Stimulated activated CD8-positive, alpha-beta memory T cell treated with anti-CD3 and anti-CD28 coated beads, Interleukin-12 subunit alpha, Interleukin-12 subunit beta, amount 100 ng/mL, for 1 hour (primary cell): ENCODE data around the gene COBLL1.
"Not testable (repeated sequence)": the region's sequence is repeated elsewhere in the genome, so short reads cannot be mapped to it uniquely, and the experiment has no call there.

Experiments used
- DNase-seq: peaks from one replicate; pipeline ENCODE4 v3.0.0-alpha.2; 2020; ENCODE audit warnings: low read depth

Gene COBLL1

DNA sequence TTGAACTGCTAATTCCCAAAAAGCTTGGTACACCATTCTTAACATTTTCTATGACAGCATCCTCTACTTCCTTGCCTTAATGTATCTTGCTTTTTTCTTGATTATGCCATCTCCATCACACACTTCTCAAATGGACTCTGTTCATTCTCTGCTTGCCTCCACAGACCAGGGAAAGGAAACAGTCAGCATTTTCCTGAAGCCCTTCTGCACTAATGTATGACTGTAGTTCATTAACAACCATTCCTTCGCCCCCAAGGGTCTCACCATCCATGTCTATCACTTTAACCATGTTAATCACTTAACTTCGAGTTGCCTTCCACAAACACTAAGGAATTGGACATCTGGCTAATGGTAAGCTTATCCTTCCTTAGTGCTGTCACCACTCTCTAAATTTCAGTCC, 54.8 kb downstream of the COBLL1 start:
- no peak for DNase-seq

DNA sequence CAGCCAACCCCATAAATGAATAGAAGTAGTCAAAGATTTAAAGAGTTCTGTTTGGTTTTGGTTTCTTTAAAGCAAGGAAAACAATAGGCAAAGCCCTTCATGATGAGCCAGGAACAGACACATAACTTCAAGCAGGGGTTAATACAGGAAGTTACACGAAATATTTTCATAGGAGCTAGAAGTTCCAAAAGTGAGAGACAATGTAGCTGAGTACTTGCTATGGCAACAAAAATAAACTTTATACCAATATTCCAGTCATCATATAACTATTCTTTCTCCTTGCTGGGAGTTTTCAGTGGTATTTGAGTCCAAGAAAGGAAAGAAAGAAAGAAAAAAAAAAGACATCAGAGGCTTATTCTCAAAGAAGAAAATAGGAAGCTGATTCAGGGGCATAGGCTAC, 56.2 kb downstream of the COBLL1 start:
- no peak for DNase-seq

- DNase-seq = no peak
Observed at GRCh38 chr2:164784376-164784775, 57.2 kb downstream of the COBLL1 start.

DNA sequence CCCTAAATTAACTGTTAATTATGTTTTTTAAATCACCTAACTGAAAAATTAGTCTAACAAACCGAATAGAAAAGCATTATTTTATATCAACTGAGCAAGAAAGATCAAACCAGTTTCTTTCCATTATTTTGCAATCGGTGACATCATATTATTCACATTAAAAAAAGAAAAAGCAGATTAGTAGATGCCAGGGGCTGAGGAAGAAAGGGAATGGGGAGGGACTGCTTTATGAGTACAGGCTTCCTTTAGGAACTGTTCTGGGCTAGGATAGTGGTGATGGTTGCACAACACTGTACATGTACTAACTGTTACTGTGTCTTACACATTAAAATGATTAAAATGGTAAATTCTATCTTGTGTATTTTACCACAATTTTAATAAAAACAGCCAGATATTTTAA, 59.3 kb downstream of the COBLL1 start:
- DNase-seq = no peak

GRCh38 chr2:164781394-164781793, 60.2 kb downstream of the COBLL1 start:
- no peak for DNase-seq

GRCh38 chr2:164780611-164781178, 60.9 kb downstream of the COBLL1 start:
- DNase-seq = no peak

DNA sequence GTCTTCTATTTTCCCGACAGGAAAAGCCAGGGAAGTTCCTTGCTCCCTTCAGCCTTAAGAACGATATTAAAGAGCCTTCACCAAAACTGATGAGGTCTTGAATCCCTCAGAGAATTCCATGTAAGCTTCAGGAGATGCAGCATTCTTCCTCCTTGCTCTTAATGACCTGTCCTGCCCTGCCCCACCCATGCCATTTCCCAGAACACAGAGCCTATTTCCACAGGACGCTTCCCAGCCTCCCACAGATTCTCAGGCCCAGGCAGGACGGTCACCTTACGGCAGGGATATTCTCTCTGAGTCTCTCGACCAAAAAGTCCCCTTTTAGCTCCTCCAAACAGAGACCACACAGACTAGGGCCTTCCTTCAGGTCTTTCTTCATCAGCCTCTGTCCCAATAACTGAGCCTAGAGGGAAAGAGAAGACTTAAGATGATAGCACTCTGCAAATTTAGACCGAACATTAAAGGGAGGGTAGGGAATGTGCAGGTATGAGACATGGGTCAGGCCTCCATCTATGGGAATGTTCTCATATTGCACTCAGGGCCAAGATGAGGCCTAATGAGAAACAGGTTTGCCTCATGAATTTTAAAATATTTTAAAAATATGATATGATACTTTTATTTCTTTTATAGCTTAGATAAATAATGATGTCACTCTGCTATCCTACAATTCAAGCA, 62.1 kb downstream of the COBLL1 start:
- DNase-seq = no peak

DNA sequence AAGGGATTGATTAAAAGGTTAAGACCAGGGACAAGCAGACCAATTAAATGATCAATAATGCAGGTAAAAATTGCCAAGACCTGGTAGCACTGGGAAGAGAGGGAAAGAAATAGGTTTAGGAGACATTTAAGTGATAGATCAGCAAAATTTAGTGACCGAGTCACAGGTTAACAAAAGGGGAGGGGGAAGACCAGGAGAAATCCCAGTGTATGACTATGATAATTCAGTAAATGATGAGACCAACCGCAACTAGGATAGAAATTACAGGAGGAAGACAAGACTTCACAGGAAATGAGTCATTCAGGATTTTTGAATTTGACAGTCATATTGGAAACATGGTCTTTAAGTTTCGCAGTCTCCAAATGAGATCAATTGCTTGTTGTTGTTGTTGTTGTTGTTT, 62.9 kb downstream of the COBLL1 start:
- no peak for DNase-seq

GRCh38 chr2:164777847-164778461, 63.7 kb downstream of the COBLL1 start:
- no peak for DNase-seq

- DNase-seq = no peak
Observed at GRCh38 chr2:164773635-164774034, 68.0 kb downstream of the COBLL1 start.

DNA sequence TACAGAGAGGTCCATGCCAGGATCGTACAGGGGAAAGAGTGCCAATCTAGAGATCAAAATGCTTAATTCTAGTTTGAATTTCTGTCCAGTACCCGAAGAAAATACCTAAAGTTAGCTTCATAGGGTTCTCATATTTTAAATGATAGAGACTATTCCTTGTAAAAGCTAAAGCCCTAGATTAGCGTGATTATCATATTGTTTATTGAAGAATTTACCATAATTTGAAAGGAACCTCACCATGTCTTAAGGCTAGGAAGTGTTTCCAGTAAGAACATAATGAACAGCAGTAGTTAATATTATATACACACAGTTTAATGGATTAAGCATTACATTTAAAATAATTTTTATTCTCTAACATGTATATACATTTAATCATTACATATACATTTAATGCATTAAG, 68.5 kb downstream of the COBLL1 start:
- DNase-seq = no peak

DNA sequence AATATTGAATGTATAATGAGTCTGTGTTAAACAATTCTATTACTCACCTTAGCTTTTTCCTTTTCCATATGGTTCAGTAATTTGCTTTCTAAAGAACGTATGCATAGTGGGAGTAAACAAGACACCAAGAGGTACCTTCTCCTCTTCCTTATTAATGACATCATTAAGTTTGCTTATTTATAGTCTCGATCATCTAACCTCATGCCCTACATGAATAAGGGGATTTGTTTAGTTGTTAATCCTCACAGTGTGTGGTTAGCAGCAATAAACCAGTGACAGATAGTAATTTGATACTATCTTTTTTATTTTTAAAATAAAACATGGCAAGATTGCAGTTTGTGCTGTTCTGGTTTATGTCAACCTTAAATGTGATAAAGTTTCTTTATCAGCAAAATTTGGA, 69.7 kb downstream of the COBLL1 start:
- no peak for DNase-seq

DNA sequence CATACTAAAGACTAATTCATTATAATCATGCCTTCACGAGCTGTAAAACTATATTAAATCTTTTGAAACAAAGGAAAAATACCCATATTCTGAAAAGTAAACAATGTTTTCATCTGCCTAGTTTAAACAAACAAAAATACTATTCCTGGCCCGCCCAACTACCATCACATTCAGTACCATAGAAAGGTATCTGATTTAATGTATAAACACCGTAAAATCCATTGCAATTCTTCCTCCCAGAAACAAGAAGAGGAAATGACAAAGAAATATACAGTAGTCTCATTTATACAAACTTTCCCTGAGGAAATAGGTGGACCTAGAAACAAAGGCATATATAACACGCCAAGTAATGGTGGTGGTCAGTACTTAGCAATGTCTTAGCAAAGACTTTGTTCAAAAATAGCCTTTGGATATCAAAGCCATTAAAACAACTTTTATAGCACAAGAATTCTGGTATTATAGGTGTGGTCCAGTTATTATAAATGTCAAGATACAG, 71.2 kb downstream of the COBLL1 start:
- DNase-seq = no peak

- DNase-seq = no peak
Observed at GRCh38 chr2:164766954-164767320, 74.7 kb downstream of the COBLL1 start.

- no peak for DNase-seq
Observed at GRCh38 chr2:164766216-164766953, 75.2 kb downstream of the COBLL1 start.

DNA sequence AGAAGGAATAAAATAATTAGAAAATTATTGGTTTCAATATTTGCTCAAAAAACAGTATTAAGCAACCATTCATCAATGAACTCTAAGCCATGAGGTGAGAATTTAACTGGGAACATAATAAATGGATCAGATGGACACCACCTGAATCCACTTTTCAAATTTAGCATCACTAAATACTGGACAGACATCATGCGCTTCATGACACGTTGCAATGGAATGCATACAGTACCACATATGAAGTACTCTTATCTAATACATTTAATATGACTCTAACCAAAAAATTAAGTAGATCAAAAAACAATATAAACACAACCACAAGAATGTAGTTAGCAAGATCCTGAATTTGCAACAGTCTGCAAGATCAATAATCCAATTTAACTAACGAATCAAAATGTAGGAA, 76.6 kb downstream of the COBLL1 start:
- DNase-seq = no peak

DNA sequence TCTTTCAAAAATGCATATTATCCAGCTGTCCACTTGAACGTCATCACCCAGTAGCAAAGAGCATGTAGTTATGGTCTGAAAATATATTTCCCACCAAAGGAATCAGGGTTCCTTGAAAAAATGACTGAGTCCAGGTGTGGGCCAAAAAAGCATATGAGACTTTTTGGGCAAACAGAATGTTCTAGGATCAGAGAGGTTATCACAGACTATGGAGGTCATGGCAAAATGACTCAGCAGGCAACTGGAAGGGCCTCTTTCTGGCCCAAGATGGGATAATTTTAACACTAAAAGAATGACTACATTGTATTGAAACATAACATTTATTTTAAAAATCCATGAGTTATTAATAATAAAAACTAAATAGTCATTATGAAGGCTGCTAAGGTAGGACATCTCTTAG, 77.1 kb downstream of the COBLL1 start:
- no peak for DNase-seq

DNA sequence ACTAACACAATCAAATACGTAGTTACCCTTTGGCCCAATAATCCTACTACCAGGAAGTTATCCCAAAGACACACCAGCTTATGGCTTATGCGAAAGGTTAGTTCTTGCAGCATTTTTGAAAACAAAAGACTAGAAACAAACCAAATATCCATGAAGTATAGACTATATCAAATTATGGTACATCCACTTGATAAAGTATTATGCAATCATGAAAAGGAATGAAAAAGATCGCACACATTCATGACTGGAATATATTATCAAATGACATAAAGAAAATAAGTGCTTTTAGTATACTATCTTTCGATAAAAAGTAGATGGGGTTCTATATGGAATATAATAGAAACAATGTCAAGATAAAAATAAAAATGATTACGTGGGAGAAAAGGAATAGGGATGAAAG, 78.2 kb downstream of the COBLL1 start:
- no peak for DNase-seq

- no peak for DNase-seq
Observed at GRCh38 chr2:164761737-164762460, 79.7 kb downstream of the COBLL1 start.

GRCh38 chr2:164761201-164761600, 80.4 kb downstream of the COBLL1 start:
- DNase-seq = not testable (repeated sequence)

GRCh38 chr2:164760179-164760578, 81.4 kb downstream of the COBLL1 start:
- DNase-seq = no peak
